Cerebellar nuclear complex (tissue), 1 donor: ENCODE results near the gene GNL3.
A peak's percentile ranks its signal among the peaks of the same experiment; 100 is the strongest.

Experiments
- DNase-seq, 2 experiments: peaks; one replicate each; lab custom pipeline; 2025; lab: John Stamatoyannopoulos, UW

GNL3 gene

DNA sequence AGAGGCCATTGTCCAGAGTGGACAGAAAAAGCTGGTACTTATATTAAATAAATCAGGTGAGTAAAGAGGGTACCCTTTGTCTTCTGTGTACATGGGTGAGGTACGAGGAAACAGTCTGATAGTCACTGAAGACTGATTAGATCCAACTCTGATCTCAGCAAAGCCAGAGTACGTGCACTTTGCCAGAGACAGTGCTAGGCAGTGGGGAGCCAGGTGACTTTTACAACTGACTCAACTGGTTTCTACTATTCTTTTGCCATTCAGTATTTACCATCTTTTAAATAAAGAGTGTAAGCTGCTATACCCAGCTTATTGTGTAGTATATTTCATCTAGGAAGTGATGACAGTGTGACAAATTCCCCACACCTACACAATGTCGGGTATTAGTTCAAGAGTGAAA is 3.3 kb downstream of the GNL3 start:
- DNase-seq: no peak

DNA sequence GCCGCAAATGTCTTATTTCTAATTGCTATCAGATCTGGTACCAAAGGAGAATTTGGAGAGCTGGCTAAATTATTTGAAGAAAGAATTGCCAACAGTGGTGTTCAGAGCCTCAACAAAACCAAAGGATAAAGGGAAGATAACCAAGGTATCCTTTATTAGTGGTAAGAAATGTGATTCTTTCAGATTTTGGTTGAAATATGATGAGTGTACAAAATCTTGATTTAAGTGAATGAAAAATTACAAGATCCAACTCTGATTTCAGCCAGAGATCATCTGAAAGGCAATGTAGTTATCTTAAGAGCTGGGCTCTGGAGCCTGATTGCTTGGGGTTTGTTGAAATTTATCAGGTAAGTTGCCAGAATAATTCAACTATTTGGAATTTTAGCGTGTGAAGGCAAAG is 4.7 kb downstream of the GNL3 start:
- no peak for DNase-seq

DNA sequence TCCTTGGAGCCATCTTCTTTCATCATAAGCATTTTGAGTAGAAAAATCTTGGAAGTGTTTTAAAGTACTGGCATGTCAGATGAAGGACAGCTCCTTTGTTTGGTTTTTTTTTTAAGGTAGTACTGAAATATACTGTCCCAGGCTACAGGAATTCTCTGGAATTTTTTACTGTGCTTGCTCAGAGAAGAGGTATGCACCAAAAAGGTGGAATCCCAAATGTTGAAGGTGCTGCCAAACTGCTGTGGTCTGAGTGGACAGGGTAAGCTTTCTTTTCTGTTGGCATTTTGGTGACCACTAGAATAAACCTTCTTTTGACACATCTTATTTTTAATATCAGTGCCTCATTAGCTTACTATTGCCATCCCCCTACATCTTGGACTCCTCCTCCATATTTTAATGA is 7.2 kb downstream of the GNL3 start:
- no peak for DNase-seq

DNA sequence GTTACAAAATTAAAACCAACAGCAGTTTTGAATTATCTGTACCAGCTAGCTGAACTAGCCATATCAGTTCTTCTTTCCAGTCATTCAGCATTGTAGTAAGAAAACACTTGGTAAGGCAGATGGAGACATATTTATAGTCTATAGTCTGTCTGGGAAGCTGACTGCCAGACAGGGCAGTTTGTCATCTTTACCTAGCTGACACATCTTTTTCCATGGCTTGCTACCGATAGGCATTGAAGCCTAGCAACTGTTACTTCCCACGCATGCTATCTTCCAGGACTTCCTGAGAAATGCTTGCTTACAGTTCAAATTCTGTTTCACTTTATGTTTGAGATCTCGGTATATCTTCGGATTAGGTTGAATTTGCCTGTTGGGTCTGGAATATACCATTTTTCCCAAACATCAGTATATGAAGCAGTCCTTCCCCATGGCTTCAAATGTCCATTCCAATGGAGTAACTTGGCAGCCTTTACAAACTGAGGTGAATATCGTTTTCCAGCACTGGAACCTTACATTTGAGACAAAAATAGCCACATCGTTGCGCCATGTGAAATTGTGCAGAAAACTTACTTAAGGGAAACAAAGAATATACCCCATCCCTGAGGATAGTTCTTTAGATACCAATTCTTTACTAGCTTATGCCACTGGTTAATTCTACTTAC is 8.8 kb downstream of the GNL3 start:
- DNase-seq: no peak

DNA sequence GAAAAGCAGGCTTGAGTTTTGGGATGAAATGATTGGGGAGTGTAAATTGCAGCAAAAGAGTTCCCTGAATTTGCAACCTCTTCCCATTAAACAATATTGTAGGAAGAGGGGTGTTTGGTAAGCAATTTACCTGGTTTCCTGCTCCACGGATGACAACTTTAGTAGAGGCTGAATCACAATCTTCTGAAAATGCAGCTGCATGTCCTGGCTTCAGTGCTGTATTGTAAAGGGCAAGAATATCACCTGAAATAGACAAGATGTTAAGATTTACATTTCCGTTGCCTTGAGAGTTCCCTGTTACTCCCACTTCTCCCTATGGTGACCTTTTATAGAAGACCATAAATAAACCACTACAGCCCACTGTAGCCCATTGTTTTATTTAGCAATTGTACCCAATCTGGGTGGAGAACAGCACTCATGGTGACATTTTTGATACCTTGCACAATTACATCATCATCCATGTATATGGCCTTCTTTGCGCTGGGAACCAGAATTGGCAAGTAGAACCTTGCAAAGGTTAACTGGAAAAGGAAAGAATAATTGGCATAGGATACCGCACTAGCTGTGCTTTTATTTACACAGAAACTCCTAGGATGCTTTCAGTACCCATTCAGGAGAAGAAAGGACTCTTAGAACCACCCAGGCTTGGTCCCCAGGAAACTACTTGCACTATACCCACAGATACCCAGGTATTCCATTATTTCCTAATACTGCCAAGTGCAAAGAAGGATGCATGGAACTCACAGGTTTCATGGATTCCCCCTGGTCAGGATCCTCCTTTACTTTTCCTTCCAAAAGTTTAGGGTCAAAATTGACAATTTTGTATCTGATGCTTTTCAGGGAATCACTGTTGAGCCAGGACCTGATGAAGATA is 10.2 kb downstream of the GNL3 start:
- no peak for DNase-seq

DNA sequence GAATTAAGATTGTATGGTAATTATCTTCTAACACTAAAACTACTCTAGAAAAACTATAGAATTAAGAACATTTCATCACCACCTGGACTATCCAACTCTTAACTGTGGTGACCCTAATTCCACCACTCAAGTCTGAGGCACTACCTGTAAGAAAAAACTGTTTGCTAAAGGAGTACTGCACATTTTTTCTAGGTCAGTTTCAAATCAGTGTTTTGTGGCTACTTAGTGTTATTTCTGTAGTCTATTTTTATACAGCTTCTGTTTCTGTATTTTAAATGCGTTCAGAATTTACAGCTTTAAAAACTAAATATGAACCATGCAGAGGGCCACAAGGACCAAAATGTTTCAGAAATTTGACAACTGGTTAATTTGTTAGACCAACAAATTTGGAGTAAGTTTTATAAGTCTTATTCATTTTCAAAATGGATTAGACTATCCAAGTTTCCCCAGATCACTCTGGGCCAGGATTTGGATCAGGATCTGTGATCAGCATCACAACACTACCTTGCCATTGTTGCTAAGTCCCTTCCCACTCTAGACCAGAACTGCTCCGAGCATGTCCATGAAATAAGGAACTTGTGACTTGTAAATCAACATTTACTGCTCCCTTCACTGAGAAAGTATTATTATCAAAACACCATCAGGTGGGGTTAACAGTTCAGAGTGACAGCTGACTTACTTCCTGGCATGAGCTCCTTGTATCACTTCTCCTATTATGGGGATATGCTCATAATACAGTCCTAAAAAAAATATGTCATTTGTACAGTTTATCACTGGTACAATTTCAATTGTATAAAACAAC is 11.2 kb downstream of the GNL3 start:
- DNase-seq: no peak

DNA sequence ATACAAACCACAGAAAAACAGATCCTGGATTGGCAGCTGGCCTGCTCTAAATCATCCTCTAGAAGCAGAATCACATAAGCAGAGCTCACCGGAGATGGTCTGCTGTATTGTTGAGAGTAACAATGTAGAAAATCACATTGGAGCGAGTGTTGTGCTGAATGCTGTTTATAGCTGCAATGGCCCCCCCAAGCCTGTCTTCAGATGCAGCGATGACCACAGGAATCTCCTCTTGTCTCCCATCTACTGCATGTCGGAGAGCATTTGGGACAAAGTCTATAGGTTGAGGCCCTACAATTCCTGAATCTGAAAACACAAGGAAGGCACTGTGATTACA is 11.8 kb downstream of the GNL3 start:
- no peak for DNase-seq

DNA sequence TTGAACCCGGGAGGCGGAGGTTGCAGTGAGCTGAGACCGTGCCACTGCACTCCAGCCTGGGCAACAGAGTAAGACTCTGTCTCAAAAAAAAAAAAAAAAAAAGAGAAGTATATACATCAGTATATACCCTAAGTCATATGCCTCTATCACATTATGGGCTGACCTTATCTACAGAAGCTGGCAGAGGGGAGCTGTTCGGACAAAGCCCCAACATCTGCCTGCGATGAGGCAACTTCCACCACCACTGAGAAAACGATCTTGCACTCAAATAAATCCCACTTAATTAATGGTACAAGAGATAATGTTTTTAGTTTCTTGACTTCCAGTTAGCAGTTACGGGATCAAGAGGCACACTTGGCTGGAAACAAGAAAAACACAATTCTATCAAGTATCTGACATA is 17.5 kb downstream of the GNL3 start:
- DNase-seq: no peak

DNA sequence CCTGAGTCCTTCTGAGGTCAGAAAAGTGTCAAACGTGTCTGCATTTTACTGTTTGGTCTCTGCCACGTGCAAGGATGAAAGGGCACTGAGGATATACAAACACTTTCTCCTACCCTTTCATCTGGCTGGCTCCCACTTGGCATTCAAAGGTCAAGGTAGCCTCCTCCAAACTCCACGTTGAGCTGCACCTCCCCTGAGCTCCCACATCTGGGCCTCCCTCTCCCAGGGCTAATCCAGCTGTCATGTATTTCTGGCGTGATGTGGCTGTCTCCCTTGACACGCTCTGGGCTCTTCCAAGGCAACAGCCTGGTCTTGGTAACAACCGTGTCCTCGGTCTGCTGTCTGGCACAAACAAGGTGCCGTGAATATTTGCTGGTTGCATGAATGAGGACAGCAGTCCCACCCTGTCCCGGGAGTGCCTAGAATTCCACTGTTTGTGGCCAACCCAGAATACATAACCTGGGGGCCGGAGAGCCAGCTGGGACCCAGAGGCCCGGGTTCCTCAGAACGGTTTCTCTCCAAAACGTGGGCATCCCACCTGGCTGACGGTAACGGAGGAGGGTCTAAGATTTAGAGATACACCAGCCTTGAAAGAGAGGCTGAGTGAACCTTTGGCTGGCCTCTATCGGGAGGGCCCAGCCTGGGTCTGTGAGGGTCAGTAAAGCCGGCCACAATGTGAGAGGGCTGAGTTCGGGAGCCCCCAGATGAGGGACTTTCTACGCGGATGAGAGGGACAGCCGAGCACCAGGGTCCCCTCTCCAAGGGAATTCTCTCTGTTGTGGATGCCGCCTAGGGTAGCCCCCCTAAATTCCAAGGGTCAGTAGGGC is 19.0 kb downstream of the GNL3 start:
- DNase-seq: no peak

DNA sequence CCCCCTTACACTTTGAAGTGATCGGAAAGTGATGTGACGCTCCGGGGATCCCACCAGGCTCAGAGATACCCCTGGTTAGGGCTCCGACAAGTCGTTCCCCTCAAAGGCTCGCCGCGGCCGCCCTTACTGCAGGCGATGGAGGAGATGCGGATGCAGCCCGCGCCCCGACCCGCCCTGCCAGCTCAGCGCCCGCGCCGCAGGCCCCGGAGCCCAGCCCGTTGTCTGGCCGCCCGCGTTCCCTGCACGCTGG is 19.5 kb downstream of the GNL3 start:
- DNase-seq: no peak

DNA sequence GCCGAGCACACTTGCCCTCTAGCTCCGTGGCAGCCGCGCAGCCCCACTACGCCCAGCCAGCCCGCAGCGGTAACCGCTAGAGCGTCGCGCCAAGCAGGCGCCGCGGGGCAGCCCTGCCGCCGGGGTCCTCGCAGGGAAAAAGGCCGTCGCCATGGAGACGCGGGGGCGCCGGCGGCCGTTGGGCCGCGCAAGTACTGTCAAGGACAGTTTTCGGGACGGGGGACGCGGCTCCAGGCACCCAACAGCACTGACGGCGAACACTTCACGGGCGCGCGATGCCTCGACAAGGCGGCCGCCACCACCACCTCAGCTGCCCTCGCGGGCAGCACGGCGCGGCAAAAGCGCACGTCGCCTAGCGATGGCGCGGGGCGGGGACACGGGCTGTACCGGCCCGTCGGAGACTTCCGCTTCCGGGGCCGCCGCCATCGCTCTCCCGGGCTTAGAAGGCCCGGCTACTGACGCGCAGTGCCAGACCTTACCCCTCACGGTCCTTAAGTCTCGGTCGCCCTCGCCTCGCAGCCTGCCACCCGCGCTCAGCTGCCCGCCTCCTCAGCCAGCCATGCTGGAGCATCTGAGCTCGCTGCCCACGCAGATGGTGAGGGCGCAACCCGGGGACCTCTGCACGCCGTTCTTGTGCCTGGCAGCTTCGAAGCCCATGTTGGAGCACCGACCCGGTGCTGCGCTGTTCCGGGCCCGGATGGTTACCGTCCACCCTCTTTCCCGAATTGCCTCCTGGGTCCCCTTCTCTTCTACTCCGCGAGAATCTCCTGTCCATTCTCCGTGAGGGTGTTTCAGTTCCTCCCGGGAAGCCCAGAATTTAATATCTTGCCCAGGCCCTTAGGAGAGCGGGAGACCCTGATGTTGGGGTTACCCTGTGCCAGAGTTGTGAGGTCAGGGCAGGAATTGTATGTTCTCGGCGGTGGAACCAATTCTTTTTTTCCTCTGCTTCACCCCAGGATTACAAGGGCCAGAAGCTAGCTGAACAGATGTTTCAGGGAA is 20.2 kb downstream of the GNL3 start, which contains the start of the genes GLT8D1 and SPCS1:
TSS of gene GLT8D1 (minus strand) at position 104 of the 999 bp plus-strand sequence. CDS start 5,331 bp downstream, outside the sequence.
TSS of gene SPCS1 (plus strand) at position 419 of the 999 bp plus-strand sequence. CDS start at position 560, 141 bp downstream.
- peak in 1 of 2 experiments; percentile 41 for DNase-seq

DNA sequence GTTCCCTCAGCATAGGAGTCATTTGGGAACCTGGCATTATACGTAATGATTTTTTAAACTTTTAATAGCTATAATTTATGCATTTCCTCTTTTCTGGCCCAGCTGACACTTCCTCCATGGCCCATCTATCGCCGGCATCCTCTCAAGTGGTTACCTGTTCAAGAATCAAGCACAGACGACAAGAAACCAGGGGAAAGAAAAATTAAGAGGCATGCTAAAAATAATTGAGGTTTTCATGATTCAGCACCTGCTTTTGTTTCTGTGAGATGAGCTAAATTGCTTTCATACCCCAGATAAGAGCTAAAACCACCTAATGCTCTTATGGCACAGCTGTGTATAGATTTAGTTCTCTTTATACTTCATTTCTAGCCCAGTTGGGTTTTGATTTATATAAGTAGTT is 21.8 kb downstream of the GNL3 start:
- no peak for DNase-seq

DNA sequence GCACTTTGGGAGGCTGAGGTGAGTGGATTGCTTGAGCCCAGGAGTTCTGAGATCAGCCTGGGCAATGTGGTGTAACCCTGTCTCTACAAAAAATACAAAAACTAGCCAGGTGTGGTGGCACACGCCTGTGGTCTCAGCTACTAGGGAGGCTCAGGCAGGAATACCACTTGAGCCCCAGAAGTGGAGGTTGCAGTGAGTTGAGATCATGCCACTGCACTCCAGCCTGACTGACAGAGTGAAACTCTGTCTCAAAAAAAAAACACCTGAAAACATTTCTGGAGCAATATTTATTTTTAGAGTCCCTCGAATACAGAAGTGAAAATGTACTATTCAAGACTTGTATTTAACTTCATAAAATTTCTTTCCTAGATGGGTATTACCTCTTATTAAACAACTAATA is 24.7 kb downstream of the GNL3 start:
- no peak for DNase-seq

DNA sequence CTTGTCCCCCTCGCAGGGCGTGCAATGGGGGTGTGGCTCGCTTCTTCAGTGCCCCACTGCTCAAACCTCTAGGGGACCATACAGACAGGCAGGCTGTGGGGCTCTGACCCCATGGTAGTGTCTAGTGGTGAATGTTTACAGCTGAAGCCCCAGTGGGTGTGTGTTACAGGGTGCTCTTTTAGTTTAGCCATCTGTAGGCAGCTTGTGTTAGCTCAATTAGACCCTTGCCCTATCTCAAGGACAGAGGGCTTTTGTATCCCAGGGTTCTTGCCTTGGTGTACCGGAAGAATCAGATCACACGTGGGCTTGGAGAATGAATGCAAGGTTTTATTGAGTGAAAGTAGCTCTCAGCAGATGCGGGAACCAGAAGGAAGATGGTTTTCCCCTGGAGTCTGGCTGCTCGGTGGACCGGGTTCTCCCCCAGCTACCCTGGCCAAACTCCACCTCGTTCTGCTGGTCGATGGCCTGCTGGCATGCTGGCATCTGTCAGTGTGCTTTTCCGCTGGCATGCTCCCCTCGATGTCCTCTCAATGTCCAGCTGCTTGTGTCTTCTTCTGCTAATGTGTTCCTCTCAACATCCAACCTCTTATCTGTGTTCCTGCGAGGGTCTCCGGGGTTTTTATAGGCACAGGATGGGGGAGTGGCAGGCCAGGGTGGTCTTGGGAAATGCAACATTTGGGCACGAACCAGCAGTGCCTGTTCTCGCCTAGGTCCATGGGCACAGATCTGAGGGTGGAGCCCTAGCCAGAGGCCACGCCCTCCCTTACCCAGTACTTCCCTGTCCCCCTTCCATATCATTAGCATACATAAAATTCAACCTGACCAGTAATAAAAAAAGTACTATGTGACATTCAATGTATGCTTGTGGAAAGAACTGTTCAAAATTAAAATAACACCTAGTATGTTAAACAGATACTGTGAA is 26.7 kb downstream of the GNL3 start:
- DNase-seq: no peak

DNA sequence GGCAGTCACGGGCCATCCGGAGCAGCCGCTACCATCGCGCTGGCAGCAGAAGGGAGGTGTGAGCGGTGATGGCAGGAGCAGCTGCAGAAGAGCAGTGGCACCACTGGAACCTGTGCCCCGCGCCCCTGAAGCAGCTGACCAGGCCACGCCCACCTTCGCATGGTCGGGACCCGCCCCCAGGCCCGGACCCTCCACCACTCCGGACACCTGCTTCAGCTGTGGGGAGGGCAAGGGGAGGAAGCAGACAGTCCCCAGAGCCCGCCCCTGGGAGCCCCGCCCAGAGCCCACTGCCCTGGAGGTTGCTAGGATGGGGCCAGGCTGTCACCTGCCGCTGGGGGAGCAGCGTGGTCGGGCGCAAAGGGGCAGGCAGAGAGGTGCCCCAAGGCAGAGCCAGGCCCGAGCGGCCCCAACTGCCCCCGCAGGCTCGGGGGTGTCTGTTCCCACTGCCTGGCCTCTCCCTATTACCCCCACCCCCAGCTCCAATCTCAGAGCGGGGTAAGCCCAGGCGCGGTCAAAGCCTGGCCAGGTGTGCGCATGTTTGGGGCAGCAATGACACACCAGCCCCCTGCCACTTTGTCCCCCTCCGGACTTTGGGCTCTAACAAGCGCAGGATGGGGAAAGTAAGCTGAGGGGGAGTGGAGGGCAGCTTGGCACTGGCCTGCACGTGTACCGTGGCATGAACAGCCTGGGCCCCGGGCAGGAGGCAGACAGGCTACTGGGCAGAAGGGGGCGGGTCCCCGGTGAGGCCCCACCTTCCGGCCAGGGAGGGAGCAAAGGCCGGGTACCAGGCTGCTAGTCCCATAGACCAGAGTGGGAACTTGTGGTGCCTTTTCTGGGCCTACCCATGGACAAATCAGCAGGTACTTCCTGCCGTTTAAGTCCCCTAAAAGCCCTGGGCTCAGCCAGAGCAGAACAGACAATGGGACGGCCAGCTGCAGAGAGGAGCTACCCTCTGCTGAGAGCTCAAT is 28.8 kb downstream of the GNL3 start:
- no peak for DNase-seq

DNA sequence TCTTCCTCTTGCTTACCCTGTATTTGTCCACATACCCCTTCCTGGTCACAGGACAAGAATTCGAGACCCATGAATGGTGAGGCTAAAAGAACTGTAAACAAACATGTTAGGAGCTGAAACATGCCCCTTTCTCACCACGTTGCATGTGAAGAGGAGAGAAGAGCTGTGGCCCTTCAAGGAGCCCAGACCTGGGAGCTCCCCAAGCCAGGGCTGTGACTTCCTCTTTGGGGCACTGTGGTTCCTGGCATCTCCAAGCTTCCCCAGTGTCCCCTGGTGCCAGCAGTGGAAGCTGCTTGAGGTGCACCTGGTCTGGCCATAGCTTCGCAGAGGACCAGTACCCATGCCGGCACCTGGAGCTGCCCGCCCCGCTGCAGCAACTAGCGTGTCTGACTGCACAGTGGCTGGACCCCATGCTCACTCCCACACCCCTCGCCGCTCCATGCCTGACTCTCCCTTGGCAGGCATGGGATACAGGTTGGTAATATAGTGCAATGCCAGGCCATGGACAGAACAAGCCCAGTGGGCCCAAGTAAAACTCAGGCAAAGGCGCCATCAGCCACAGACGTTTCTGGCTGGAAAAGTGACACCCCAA is 30.0 kb downstream of the GNL3 start:
- no peak for DNase-seq

DNA sequence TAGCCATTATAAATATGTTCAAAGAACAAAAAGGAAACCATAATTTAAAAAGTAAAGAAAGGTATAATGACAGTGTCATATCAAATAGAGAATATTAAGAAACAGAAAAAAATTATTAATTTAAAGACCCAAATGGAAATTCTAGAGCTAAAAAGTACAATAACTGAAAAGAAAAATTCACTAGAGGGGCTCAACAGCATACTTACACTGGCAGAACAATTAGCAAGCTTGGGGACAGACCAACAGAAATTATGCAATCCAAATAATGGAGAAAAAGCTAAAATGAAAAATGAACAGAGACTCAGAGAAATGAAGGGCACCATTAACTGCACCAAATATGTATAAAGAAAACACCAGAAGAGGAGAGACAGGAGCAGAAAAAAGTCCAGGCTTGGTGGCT is 33.8 kb downstream of the GNL3 start:
- no peak for DNase-seq
